Lower lobe of right lung (tissue), 2 donors: Measurements from ENCODE around the gene IP6K3. TPM values are rescaled to one million over a fixed set of nuclear protein-coding genes. Genes with fewer than 3 reads are reported as not detected.

Source experiments
- ATAC-seq, 2 donors: fragments of 200-7000 bp; cut with Tn5 transposase; one replicate each; pipeline ENCODE4 v1.9.1; 2020 to 2022; ENCODE audit warnings: mild to moderate bottlenecking in 2 of 2, moderate library complexity in 2 of 2
- DNase-seq: peaks from one replicate; pipeline ENCODE4 v3.0.0-alpha.2; 2020
- H3K27ac ChIP-seq: fragments of 200-600 bp; one replicate; pipeline ENCODE4 v1.8.0; 2022
- H3K27me3 ChIP-seq: fragments of 200-600 bp; one replicate; pipeline ENCODE4 v1.8.0; 2022; ENCODE audit warnings: low read depth
- H3K36me3 ChIP-seq: fragments of 200-600 bp; one replicate; pipeline ENCODE4 v1.8.0; 2022; ENCODE audit warnings: mild to moderate bottlenecking
- H3K4me1 ChIP-seq: fragments of 200-600 bp; one replicate; pipeline ENCODE4 v1.8.0; 2022
- H3K4me3 ChIP-seq: fragments of 200-600 bp; one replicate; pipeline ENCODE4 v1.8.0; 2022; ENCODE audit warnings: mild to moderate bottlenecking
- H3K9me3 ChIP-seq: fragments of 200-600 bp; one replicate; pipeline ENCODE4 v1.8.0; 2022
- CTCF ChIP-seq: fragments of 200-600 bp; IDR thresholded peaks from one replicate; pipeline ENCODE4 v1.8.0; 2022; ENCODE audit warnings: antibody characterized with exemption, mild to moderate bottlenecking
- intact Hi-C: fragments of 100-400 bp; cut with DNase I; formaldehyde crosslinking; loops from one replicate; pipeline ENCODE4 v1.11.0; 2022
- total RNA-seq: library from RNA; stranded (reverse); fragmentation: NEBNext Ultra II Directional; extraction: Animal tissue kit (Norgen Biotek cat#: 25700); gene quantifications from one replicate; pipeline ENCODE4 v1.2.1, GENCODE V29; 2021
- donor health status: DM: no; HTN: yes; CAD: no; lungs with severe emphysema.

Gene IP6K3
- total RNA-seq, 1 donor from 2014 or later = 3.5 TPM

- Histone ChIP-seq H3K27ac (no peak overlapping the region), H3K4me1 (peaks cover 30% of the 10 kb centered on the region), H3K27me3 (no peaks in the 10 kb centered on the region), H3K9me3 (no peaks in the 10 kb centered on the region), H3K36me3 (no peaks in the 10 kb centered on the region), H3K4me3 (no peak overlapping the region)
- no peak for TF ChIP-seq CTCF
- DNase-seq (peak; percentile 40), ATAC-seq (no peak)
- intact Hi-C loops = no loop called here
These were observed 30.3 kb downstream of the IP6K3 start for GRCh38 chr6:33716379-33716778.

- peak; percentile 28 for DNase-seq
- peaks cover 35% of the 10 kb centered on the region for H3K4me1 ChIP-seq
These were observed 32.2 kb downstream of the IP6K3 start for GRCh38 chr6:33714385-33715040.

GRCh38 chr6:33713786-33714185, 32.9 kb downstream of the IP6K3 start:
- no peak for ATAC-seq
- no peak for TF ChIP-seq CTCF
- no peaks in the 10 kb centered on the region for H3K9me3 ChIP-seq
- H3K4me1 ChIP-seq = peaks cover 34% of the 10 kb centered on the region
- no peak for DNase-seq
- intact Hi-C loops = no loop called here
- H3K27ac ChIP-seq = no peak overlapping the region
- H3K36me3 ChIP-seq = peaks cover 12% of the 10 kb centered on the region
- no peak overlapping the region for H3K4me3 ChIP-seq
- no peaks in the 10 kb centered on the region for H3K27me3 ChIP-seq

More at GRCh38 chr6:33714385-33715040, 32.2 kb downstream of the IP6K3 start:
- no peak overlapping the region for H3K4me3 ChIP-seq
- no peak for TF ChIP-seq CTCF
- peaks cover 4% of the 10 kb centered on the region for H3K36me3 ChIP-seq
- intact Hi-C loops = no loop called here
- H3K27me3 ChIP-seq = no peaks in the 10 kb centered on the region
- H3K9me3 ChIP-seq = no peaks in the 10 kb centered on the region
- no peak overlapping the region for H3K27ac ChIP-seq
- ATAC-seq = no peak

GRCh38 chr6:33712914-33713313, 33.8 kb downstream of the IP6K3 start:
- ATAC-seq = no peak
- H3K27me3 ChIP-seq = no peaks in the 10 kb centered on the region
- H3K4me3 ChIP-seq = no peak overlapping the region
- intact Hi-C loops = no loop called here
- H3K27ac ChIP-seq = no peak overlapping the region
- H3K36me3 ChIP-seq = peaks cover 17% of the 10 kb centered on the region
- H3K4me1 ChIP-seq = peaks cover 25% of the 10 kb centered on the region
- TF ChIP-seq CTCF = no peak
- H3K9me3 ChIP-seq = no peaks in the 10 kb centered on the region
- no peak for DNase-seq

GRCh38 chr6:33711140-33712129, 35.3 kb downstream of the IP6K3 start, which contains the start of gene UQCC2:
TSS of gene UQCC2 (minus strand) at chr6:33711700. CDS start at chr6:33711686, 14 bp downstream.
- ATAC-seq = peak; percentile 98 to 99
- Histone ChIP-seq H3K36me3 (peaks cover 20% of the 10 kb centered on the region), H3K27me3 (no peaks in the 10 kb centered on the region), H3K4me1 (peaks cover 10% of the 10 kb centered on the region), H3K4me3 (peak within 1 kb of the TSS; percentile 81), H3K9me3 (no peaks in the 10 kb centered on the region), H3K27ac (peak within 1 kb of the TSS; percentile 89)
- peak; percentile 98 for DNase-seq
- intact Hi-C loops = no loop called here
- TF ChIP-seq CTCF = peak; percentile 67
